Fibroblast of lung (primary cell): Measurements from ENCODE around the gene GBX2. TPM values are rescaled to one million over a fixed set of nuclear protein-coding genes. Genes with fewer than 3 reads are reported as not detected.

Experiments
- DNase-seq, 2 donors: peaks; one replicate each; pipeline versions ENCODE4 v3.0.0 to v3.0.0-alpha.2; 2010; ENCODE audit warnings: low read depth in 2 of 2
- H2AFZ ChIP-seq: 2 replicates; pipeline ENCODE4 v1.5.1; 2012; ENCODE audit warnings: low read length, control low read depth, inconsistent platforms
- H3K27ac ChIP-seq: 2 replicates; pipeline ENCODE4 v1.5.1; 2011; ENCODE audit warnings: low read length, control low read depth; ENCODE audit not compliant: insufficient read depth
- H3K27me3 ChIP-seq: 2 replicates; pipeline ENCODE4 v1.5.1; 2011; ENCODE audit warnings: mild to moderate bottlenecking, low read length; ENCODE audit not compliant: control insufficient read depth, insufficient read depth
- H3K36me3 ChIP-seq: 2 replicates; pipeline ENCODE4 v1.5.1; 2011; ENCODE audit warnings: low read length; ENCODE audit not compliant: control insufficient read depth, insufficient read depth
- H3K4me1 ChIP-seq: 2 replicates; pipeline ENCODE4 v1.5.1; 2011; ENCODE audit warnings: low read length; ENCODE audit not compliant: control insufficient read depth, insufficient read depth; ENCODE audit errors: extremely low read depth
- H3K4me2 ChIP-seq: 2 replicates; pipeline ENCODE4 v1.5.1; 2011; ENCODE audit warnings: low read length, control low read depth; ENCODE audit not compliant: insufficient read depth; ENCODE audit errors: extremely low read depth
- H3K4me3 ChIP-seq, 4 experiments: fragments of 200-600 bp in 1 of 4; sonication (generic) in 1 of 4; replicated peaks in 1 of 4; 2 replicates each; pipeline ENCODE4 v1.5.1; 2011 to 2016; ENCODE audit warnings: low read length in 4 of 4, low read depth in 3 of 4, mild to moderate bottlenecking in 3 of 4, control low read depth in 2 of 4, inconsistent platforms in 1 of 4, mixed read lengths in 1 of 4; ENCODE audit not compliant: insufficient read depth in 1 of 4; ENCODE audit errors: control extremely low read depth in 1 of 4
- H3K79me2 ChIP-seq: 2 replicates; pipeline ENCODE4 v1.5.1; 2012; ENCODE audit warnings: mild to moderate bottlenecking, low read length, inconsistent platforms; ENCODE audit not compliant: control insufficient read depth, insufficient read depth
- H3K9ac ChIP-seq: 2 replicates; pipeline ENCODE4 v1.5.1; 2011; ENCODE audit warnings: mild to moderate bottlenecking, low read length, control low read depth; ENCODE audit not compliant: insufficient read depth
- H3K9me3 ChIP-seq: 2 replicates; pipeline ENCODE4 v1.5.1; 2012; ENCODE audit warnings: low read depth, low read length; ENCODE audit not compliant: control insufficient read depth, insufficient read depth
- H4K20me1 ChIP-seq: 2 replicates; pipeline ENCODE4 v1.5.1; 2011; ENCODE audit warnings: low read length; ENCODE audit not compliant: control insufficient read depth, insufficient read depth; ENCODE audit errors: extremely low read depth
- CTCF ChIP-seq, 2 donors: IDR thresholded peaks in 1 of 2; conservative IDR thresholded peaks in 1 of 2; 1 replicate in 1 of 2; 2 replicates in 1 of 2; pipeline ENCODE4 v1.5.1; 2011 to 2012; ENCODE audit warnings: low read length in 2 of 2, control low read depth in 1 of 2, inconsistent platforms in 1 of 2, low read depth in 1 of 2, mild to moderate bottlenecking in 1 of 2
- EZH2 ChIP-seq: IDR thresholded peaks from 2 replicates; pipeline ENCODE4 v1.5.1; 2012; ENCODE audit warnings: low read length, control low read depth, mild to moderate bottlenecking; ENCODE audit errors: missing control alignments
- polyA plus RNA-seq, 2 donors: library from polyadenylated mRNA; depleted of rRNA in 1 of 2; stranded (reverse) in 1 of 2; unstranded in 1 of 2; fragments of >200 nt; gene quantifications; 2 replicates each; pipeline ENCODE4 v1.2.1, GENCODE V29; 2011 to 2012; ENCODE audit warnings: missing spikeins in 1 of 2
- total RNA-seq: library from RNA; depleted of rRNA; stranded (reverse); fragments of >200 nt; gene quantifications from 2 replicates; pipeline ENCODE4 v1.2.1, GENCODE V29; 2014

GBX2 gene
- total and polyA plus RNA-seq, 2 donors (not counting 1 experiment from before 2014, with no cell fraction given): 0.25 TPM; not detected in 1

GRCh38 chr2:236119476-236119875 lies 48.7 kb downstream of the GBX2 start:
- no peaks in the 10 kb centered on the region for H3K79me2 ChIP-seq
- H2AFZ ChIP-seq: no peak overlapping the region
- H3K4me3 ChIP-seq: no peak overlapping the region
- H3K36me3 ChIP-seq: no peaks in the 10 kb centered on the region
- H3K4me1 ChIP-seq: no peaks in the 10 kb centered on the region
- no peaks in the 10 kb centered on the region for H3K27me3 ChIP-seq
- no peak for TF ChIP-seq EZH2
- no peak for TF ChIP-seq CTCF (conservative IDR thresholded peaks at IDR 0.05 in 1 of 2, IDR thresholded peaks at IDR 0.05 in 1 of 2; ENCODE audit: low read depth in 1 of 2, low read length in 2 of 2)
- H3K9me3 ChIP-seq: no peaks in the 10 kb centered on the region
- H3K4me2 ChIP-seq: no peak overlapping the region
- no peak for DNase-seq
- no peaks in the 10 kb centered on the region for H4K20me1 ChIP-seq
- H3K9ac ChIP-seq: no peak overlapping the region
- no peak overlapping the region for H3K27ac ChIP-seq

GRCh38 chr2:236119003-236119402 lies 49.2 kb downstream of the GBX2 start:
- Histone ChIP-seq H4K20me1 (no peaks in the 10 kb centered on the region), H2AFZ (no peak overlapping the region), H3K9ac (no peak overlapping the region), H3K79me2 (no peaks in the 10 kb centered on the region), H3K4me1 (no peaks in the 10 kb centered on the region), H3K4me2 (no peak overlapping the region), H3K27me3 (no peaks in the 10 kb centered on the region), H3K4me3 (no peak overlapping the region), H3K36me3 (no peaks in the 10 kb centered on the region), H3K9me3 (no peaks in the 10 kb centered on the region), H3K27ac (no peak overlapping the region)
- TF ChIP-seq CTCF (conservative IDR thresholded peaks at IDR 0.05 in 1 of 2, IDR thresholded peaks at IDR 0.05 in 1 of 2; ENCODE audit: low read depth in 1 of 2, low read length in 2 of 2) (no peak), EZH2 (no peak)
- DNase-seq: no peak

GRCh38 chr2:236117861-236118269 lies 50.3 kb downstream of the GBX2 start:
- no peak overlapping the region for H2AFZ ChIP-seq
- H3K36me3 ChIP-seq: no peaks in the 10 kb centered on the region
- H4K20me1 ChIP-seq: no peaks in the 10 kb centered on the region
- no peak overlapping the region for H3K4me3 ChIP-seq
- no peak overlapping the region for H3K9ac ChIP-seq
- H3K79me2 ChIP-seq: no peaks in the 10 kb centered on the region
- no peak for TF ChIP-seq EZH2
- TF ChIP-seq CTCF (conservative IDR thresholded peaks at IDR 0.05 in 1 of 2, IDR thresholded peaks at IDR 0.05 in 1 of 2; ENCODE audit: low read depth in 1 of 2, low read length in 2 of 2): no peak
- no peaks in the 10 kb centered on the region for H3K9me3 ChIP-seq
- H3K27ac ChIP-seq: no peak overlapping the region
- no peaks in the 10 kb centered on the region for H3K27me3 ChIP-seq
- no peak for DNase-seq
- H3K4me1 ChIP-seq: no peaks in the 10 kb centered on the region
- H3K4me2 ChIP-seq: no peak overlapping the region
